Measurements from ENCODE around the gene GPR183.
"Not testable (repeated sequence)": the region's sequence is repeated elsewhere in the genome, so short reads cannot be mapped to it uniquely, and the experiment has no call there.

The GPR183 gene

DNA sequence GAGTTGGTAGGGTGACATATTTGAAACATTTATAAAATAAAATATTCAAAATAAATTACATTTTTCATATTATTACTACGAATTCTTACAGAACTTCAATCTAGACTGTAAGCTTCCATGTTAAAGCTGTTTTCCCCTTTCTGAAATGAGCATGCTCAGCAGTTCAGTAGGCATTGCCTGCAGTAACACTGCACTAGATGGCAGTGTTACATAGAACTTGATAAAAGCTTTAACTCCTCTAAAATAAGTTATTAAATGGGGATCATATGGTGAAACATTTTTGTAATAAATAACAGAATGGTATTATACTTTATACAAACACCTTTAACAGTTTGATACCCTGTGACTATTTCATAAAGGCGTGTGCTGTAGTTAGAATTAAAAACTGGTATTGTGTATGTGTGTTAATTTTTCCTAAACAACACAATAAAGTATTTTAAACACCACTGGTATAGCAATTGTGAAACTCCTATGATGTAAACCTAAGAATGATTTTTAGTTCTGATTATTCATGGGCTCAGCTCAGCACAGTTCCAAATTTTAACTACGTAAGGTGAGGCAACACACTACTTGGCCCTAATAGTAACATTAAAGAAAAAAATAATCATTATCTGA, 37.5 kb downstream of the GPR183 start:
- DNase-seq (ENCODE audit: low read depth), result peak; percentile 31

DNA sequence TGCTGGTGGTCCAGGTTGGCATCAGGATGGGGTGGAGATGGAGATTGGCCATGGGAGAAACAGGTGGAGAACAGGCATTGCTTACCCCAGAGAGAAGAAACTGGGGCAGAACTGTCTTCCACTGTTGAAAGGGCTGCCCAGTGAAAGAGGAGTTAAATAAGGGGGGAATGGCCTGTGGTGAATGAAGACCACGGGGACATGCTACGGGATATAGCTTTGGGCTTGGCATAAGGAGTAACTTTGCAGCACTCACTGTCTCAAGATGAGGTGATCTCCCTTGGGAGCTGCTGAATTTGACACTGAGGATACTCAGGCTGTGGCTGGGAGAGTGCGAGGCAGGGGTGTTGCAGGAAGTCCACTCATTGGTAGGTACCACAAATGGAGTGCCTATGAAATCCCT, 38.4 kb downstream of the GPR183 start:
- no peak for DNase-seq (ENCODE audit: low read depth)

DNA sequence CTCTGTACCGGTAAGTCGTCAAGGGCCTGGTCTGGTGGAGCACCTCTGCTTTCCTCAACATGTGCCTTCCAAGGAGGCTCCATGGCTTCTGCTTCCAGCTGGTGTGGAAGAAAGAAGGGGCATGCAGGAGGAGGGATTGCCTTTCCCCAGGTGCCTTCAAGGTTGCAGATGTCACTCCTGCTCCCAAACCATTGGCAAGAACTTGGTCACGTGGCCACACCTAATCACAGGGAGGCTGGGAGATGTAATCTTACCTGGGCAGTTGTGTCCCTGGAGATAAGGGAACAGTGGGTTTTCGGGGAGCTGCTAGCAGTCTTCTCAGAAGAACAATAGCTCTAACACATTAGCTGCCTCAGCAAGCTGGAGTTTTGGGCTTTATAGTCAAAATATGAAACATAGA, 39.3 kb downstream of the GPR183 start:
- no peak for DNase-seq (ENCODE audit: low read depth)

DNA sequence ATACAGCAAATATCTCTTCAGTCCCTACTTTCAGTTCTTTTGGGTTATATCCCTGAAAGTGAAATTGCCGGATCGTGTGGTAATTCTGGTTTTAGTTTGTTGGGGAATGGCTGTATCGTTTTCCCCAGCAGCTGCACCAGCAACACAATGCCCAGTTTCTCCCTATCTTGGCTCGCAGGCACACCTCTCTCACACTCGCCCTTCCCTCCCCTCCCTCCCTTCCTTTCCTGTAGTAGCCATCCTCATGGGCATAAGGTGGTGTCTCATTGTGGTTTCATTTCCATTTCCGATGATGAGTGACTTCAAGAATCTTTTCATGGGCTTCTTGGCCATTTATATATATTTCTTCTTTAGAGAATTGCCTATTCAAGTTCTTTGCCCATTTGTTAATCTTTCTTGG, 40.4 kb downstream of the GPR183 start:
- DNase-seq (ENCODE audit: low read depth), result no peak

DNA sequence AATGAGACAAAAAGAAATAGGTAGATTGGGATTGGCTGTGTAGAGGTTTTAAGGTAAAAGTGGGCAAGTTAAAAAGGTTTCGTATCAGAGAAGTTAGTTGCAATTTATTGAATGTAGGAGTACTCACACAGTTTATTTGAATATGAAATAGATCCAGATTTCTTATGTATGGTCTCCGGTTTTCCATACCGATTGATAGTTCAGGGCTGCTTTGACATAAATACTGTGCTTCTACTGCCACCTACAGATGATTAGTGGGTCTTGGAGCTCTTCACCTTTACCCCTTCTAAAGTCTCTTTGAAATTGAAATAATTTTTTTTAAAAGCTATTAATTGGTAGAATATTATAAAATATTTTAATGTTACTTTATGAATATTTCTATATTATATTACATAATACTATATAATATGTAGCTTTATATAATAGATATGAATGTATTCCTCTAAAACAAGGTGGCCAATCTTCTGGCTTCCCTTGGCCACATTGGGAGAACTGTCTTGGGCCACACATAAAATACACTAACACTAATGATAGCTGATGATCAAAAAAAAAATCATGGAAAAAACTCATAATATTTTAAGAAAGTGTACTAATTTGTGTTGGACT, 41.3 kb downstream of the GPR183 start:
- peak; percentile 22 for DNase-seq (ENCODE audit: low read depth)

DNA sequence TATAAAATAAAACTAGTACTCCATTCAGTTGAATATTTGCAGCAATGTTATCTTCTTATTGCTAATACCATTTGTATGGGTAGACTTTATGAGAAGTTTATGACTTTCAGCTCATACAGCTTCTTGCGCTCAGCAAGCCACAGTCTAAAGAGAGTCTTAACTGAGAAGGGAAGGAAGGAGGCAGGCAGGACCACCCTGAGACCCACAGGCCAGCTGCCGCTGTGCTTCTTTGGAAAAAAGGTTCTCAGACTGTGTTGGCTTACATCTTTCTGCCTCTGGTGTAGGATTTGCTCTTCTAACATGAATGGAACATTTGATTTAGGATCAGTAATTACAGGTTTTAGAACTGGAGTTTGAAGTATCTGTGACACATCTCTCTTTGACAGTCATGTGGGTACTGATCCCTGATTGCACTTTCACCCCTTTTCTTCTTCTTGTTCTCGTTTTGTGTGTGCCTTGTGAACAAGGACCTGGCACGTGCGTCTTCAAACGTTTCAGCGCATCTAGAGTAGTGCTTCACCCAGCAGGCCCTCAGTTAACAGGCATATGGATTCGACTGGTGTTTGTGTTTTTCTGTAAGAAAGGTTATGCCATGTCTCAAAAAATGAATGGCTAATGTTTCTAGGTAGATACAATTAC, 41.9 kb downstream of the GPR183 start:
- no peak for DNase-seq (ENCODE audit: low read depth)

DNA sequence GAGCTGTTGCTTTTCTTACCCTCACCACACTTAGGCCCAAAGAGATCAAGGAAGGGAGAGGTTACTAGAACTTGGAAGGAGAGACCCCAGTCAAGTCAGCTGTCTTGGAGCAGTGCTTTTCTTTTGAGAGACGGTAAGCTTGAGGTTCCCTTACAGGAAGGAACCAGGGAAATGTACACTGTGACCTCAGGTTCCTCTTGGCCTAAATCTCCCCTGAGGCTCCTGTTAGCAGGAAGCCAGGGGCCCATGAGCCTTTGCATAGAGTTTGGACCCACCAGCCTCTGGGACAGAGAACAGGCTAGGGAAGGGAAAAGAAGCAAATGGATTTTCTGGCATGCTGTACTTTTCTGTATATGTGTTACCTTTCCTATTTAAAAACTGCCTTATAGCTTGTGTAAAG, 43.1 kb downstream of the GPR183 start:
- peak; percentile 14 for DNase-seq (ENCODE audit: low read depth)

DNA sequence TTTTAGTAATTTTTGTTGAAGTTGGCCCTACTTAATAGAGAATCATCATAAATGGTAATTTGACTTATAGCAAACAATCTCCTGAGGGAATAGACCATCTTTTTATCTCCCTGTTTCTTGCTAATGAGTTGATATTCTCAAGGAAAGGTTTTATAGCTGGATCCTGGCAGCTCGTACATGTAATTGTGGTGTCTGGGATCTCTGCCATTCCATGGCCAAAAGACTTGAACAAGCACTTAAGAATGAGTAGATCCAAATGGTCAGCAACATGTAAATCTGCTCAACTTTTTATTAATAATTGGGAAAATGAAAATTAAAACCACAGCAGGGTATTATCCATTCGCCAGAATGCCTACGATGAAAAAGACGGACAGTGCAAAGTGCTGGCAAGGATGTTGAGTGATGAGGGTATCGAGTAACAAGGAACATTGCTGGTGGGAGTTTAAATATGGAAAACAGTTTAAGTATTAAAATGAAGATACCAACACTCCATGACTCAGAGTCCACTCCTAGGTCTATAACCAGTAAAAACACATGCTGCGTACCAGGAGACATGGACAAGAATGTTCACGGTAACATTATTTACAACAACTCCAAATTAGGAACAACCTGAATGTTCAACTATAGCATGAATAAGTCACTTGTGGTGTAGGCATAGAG, 43.9 kb downstream of the GPR183 start:
- no peak for DNase-seq (ENCODE audit: low read depth)

DNA sequence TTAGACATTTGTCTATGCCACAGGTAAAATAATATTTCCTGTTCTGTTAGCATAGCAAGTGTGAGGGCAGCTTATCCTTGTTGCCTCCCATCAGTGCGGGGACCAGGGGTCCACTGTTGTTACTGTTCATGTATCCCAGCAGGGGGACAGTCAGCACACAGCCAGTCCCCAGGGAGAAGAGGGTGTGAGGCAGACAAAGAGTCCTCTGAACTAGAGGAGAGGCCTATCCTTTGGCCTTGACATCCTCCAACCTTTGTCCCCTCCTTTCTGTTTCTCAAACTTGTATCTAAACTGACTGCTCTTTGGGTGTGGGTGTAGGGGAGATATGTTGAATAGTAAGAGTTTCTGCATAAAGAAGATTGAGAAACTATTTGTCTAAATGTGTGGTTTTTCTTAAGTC, 46.1 kb downstream of the GPR183 start:
- no peak for DNase-seq (ENCODE audit: low read depth)

DNA sequence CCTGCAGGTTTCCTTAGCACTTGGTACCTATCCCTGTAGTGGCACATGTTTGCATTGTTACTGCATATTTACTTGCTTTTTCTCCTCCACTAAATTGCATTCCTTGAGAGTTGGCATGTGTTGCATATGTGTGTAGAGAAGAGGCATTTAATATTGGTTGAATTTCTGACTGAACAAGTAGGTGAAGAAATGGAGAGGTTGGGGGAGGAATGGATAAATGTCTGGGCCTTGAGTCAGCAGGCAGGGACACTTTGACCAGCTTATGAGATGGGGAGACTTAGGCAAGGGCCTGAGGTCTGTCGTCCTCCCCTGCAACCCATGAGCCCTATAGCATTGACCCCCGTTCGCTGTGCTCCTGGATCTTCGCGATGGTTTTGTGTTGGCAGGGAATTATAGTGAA, 47.0 kb downstream of the GPR183 start:
- no peak for DNase-seq (ENCODE audit: low read depth)

DNA sequence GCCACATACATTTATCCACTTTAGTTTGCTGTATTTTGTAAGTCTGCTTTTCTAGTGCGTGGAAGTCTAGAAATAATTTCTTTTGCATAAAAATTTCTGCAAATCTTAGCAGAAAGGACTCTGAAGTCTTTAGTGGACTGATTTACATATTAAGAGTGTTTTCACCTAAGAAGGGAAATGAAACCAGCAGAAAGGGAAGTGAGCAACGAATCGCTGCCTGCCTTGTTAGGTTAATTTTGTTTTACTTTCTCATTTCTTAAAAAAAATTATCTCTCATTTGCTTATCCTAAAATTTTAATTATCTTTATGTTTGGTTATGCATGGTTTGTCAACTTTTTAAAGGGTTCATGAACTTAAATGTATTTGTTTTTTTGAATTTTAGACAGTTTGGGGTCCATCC, 48.3 kb downstream of the GPR183 start:
- no peak for DNase-seq (ENCODE audit: low read depth)

DNA sequence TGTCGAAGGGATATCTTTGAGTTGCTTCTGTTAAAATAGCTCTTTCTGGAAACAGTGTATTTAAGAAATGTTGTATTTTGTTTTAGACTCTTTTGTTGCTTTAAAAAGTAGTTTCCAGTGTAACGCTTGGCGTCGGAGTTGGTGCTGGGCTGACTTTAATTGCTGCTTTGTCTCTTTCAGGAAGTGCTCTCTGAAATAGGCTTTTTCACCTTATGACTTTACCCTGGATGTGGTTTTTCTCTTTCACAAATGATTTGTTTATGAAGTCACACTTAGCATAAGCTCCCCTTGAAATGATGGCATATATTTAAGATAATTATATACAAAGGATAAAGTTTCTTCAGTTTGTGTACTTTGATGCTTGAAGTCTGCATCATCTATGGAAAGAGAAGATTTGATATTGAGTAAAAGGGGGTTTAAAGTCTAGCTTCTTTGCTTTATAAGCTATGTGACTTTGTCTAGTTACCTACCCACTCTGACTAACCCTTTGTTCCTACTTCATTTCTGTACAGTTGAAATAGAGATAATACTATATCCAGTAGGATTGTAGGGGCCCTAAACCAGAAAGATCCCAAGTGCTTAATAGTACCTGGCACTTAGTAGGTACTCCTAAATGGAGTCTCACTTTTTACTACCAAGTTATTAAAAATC, 48.9 kb downstream of the GPR183 start, which contains the start of gene GPR18:
TSS of gene GPR18 (minus strand) at position 170 of the 651 bp plus-strand sequence. CDS start 2,507 bp downstream, outside the sequence.
- DNase-seq (ENCODE audit: low read depth), result no peak

DNA sequence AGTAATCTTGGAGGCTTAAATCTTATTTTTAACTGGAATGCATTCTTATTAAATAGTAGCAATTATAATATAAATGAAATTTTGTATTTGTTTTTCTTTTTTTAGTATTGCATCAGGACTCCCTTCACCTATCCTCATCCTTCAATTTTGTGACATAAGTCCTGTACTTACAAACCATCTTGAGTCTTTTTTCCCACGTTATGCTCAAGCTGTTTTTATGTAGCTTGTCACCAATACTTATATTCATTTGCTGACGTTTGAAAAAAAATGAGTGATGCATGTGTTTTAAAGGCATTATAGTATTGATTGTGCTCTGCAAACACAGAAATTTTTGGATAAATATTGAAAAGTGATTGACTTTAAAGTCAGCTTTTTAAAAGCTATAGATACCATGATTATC, 49.9 kb downstream of the GPR183 start:
- no peak for DNase-seq (ENCODE audit: low read depth)

DNA sequence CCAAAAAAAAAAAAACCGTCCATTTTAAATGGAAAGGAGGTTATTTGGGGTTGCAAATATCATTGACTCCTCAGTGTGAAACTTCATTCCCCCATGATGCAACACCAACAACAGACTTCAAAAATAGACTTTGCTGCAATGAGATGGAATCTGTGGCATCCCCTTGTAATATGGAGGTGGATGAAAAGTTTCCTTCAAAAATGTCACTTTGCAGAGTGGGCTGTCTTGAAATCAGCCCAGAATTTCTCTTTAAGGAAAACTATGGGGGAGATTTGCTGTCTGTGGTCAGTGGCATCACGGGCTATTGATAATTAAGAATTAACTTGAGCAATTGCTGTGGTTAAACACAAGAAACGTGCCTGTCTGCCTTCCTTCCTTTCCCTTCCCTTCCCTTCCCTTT, 50.5 kb downstream of the GPR183 start:
- no peak for DNase-seq (ENCODE audit: low read depth)

DNA sequence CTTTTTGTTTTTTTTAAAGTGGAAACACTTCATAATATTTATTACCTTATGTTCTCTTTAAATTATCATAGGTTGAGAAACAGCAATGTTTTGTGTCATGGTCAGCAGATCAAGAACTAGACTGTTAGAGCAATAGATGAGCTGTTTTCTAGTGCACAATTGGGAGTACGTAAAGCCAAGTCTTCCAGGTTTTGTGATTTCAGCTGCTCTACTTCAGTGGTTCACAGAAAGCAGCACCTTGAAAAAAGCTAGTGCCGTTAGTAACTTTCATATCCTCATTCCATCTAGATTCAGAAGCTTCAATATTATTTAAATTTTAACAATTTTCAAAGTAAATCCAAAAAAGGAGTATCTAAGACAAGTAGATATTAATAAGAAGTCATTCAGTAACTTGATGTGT, 50.9 kb downstream of the GPR183 start:
- no peak for DNase-seq (ENCODE audit: low read depth)

DNA sequence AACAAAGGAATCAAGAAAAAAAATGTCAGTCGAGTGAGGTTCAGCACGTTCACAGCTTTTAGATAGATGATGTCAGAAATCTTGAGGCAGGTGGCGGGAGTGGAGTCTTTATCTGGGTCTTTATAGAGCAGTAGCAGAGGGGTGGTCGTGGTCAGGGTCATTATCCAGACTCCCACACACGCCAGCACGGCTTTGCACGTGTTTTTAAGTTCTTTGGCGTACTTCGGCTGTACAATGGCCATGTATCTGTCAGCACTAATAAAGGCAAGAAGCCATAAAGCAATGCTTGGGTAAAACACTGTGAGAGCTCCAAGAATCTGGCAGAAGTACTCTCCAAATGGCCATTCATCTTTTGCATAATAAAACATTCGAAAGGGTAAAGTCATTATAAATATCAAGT, 51.9 kb downstream of the GPR183 start:
- no peak for DNase-seq (ENCODE audit: low read depth)

DNA sequence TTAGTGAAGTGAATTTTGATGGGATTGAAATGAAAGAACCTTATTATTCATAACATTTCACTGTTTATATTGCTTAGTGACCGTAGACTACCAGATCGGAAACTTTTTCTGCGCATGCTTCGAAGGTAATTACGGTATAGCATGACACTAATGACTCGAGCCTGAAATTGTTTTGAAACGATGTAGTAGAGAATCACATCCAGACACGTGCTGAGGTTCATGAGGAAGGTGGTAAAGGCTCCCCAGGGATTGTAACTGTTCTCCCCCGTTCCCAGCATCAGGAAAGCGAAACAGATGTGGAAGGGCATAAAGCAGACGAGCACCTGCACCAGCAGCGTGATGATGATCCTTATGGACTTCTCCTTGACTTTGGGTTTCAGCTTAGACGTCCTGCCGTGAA, 52.4 kb downstream of the GPR183 start:
- no peak for DNase-seq (ENCODE audit: low read depth)

DNA sequence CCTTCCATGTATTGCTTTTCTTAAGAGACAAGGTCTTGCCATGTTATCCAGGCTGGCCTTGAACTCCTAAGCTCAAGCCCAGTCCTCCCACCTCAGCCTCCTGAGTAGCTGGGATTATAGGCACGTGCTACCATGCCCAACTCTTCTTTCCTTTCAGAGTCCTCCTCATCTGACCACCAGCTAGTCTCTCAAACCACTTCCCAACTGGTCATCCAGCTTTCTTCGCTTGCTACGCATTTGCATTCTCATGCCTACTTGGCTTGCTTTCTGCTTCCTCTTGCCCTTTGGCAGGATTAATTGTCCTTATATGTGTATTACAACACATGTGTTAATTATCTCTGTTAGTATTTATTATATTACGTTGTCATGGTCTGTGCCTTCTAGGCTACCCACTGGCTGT, 55.3 kb downstream of the GPR183 start:
- no peak for DNase-seq (ENCODE audit: low read depth)

DNA sequence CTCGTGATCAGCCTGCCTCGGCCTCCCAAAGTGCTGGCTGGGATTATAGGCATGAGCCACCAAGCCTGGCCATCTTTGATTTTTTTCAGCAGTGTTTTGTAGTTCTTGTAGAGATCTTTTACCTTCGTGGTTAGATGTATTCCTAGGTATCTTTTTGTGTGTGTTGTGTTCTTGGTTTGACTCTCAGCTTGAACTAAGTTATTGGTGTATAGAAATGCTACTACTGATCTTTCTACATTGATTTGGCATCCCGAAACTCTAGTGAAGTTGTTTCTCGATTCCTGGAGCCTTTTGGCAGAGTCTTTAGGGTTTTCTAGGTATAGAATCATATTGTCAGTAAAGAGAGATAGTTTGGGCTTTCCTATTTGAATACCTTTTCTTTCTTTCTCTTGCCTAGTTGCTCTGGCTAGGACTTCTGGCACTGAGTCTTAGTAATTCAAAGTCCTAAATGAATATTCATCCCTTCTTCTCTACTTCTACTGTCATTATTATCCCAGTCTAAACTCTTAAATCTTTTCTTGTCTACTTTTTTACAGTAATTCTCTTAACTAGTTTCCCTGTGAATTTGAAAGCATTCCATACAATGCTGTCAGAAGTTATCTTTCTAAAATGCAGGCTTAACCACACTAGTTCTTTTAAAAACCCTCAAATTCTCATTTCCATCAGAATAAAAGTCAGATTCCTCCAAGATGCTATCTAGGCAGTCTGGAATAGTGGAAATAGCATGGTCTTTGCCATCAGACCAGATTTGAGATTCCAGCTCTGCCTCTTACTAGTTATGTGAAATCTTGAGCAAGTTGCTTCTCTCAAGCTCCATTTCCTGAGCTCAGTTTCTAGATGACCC, 56.0 kb downstream of the GPR183 start:
- no peak for DNase-seq (ENCODE audit: low read depth)

DNA sequence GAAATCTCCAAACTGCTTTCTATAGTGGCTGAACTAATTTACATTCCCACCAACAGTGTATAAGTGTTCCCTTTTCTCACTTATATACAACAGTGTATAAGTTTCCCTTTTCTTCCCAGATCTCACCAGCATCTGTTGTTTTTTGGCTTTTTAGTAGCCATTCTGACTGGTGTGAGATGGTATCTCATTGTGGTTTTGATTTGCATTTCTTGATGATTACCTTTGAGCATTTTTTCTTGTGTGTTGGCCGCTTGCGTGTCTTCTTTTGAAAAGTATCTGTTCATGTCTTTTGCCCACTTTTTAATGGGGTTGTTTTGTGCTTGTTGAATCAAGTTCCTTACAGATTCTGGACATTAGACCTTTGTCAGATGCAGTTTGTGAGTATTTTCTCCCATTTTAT, 57.6 kb downstream of the GPR183 start:
- DNase-seq (ENCODE audit: low read depth), result not testable (repeated sequence)

DNA sequence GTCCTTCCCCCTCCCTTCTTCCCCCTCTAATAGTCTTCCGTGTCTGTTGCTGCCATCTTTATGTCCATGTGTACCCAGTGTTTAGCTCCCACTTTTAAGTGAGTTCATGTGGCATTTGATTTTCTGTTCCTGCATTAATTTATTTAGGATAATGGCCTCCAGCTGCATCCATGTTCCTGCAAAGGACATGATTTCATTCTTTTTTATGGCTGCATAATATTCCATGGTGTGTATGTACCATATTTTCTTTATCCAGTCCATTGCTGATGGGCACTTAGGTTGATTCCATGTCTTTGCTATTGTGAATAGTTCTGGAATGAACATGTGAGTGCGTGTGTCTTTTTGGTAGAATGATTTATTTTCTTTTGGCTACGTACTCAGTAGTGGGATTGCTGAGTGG, 58.0 kb downstream of the GPR183 start:
- DNase-seq (ENCODE audit: low read depth), result not testable (repeated sequence)

DNA sequence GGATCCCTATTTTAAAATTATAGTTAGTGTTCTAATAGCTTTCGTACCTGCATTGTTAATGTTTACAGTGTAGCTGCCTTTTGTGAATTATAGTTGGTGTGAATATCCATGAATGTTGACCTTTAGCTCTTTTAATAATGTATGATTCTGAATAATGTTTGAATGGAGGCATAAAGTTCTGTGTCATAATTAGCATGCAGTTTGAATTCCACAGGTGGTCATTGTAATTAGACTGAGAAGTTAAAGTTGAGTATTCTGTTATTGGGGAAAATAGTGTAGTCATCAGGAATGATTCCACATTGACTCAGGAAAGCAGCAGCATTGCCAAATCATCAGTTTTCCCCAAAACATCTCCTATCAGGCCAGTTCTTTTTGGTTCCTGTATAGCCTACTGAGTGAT, 61.1 kb downstream of the GPR183 start:
- no peak for DNase-seq (ENCODE audit: low read depth)
